ENCODE data around the gene KPTN.

DNA sequence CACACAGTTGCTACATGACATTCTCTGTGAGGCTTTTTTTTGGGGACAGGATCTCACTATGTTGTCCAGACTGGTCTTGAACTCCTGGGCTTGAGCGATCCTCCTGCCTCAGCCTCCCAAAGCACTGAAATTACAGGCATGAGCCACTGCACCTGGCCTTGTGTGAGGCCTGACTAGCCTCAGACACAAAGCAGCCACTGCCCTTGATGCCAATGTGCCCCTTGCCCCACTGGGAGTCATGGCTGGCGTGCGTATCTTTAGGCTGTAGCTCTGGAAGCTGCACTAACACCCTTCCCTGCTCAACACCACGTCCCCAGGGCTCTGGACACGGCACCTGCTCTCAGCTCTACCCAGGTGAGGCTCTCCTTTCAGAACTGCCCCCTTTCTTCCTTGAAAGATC, 14.5 kb upstream of the KPTN start:
- TF ChIP-seq, protein P1, sequence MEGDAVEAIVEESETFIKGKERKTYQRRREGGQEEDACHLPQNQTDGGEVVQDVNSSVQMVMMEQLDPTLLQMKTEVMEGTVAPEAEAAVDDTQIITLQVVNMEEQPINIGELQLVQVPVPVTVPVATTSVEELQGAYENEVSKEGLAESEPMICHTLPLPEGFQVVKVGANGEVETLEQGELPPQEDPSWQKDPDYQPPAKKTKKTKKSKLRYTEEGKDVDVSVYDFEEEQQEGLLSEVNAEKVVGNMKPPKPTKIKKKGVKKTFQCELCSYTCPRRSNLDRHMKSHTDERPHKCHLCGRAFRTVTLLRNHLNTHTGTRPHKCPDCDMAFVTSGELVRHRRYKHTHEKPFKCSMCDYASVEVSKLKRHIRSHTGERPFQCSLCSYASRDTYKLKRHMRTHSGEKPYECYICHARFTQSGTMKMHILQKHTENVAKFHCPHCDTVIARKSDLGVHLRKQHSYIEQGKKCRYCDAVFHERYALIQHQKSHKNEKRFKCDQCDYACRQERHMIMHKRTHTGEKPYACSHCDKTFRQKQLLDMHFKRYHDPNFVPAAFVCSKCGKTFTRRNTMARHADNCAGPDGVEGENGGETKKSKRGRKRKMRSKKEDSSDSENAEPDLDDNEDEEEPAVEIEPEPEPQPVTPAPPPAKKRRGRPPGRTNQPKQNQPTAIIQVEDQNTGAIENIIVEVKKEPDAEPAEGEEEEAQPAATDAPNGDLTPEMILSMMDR (optimal IDR thresholded peaks at IDR 0.05 in 1 of 3, IDR thresholded peaks at IDR 0.05 in 1 of 3, conservative IDR thresholded peaks at IDR 0.05 in 1 of 3; ENCODE audit: extremely low read depth in 1 of 3, insufficient read depth in 2 of 3, low read length in 3 of 3): no peak
- no peak for TF ChIP-seq EZH2 (IDR thresholded peaks at IDR 0.05; ENCODE audit: low read length)
